Neural crest cell (in vitro differentiated cells): ENCODE measurements around the gene SLC7A7. TPM values are rescaled to one million over a fixed set of nuclear protein-coding genes. Genes with fewer than 3 reads are reported as not detected.
"Not testable (repeated sequence)": the region's sequence is repeated elsewhere in the genome, so short reads cannot be mapped to it uniquely, and the experiment has no call there.

Experiments used
- DNase-seq: peaks from one replicate; pipeline ENCODE4 v3.0.0; 2021; ENCODE audit warnings: low read depth, mixed read lengths, low spot score
- H3K27ac Mint-ChIP-seq: one replicate; pipeline ENCODE4 v1.8.0; 2021; ENCODE audit warnings: mild to moderate bottlenecking, mixed read lengths; ENCODE audit not compliant: unreplicated experiment
- H3K27me3 Mint-ChIP-seq: 2 replicates; pipeline ENCODE4 v1.8.0; 2021; ENCODE audit warnings: low read depth, mild to moderate bottlenecking, mixed read lengths
- H3K36me3 Mint-ChIP-seq: 2 replicates; pipeline ENCODE4 v1.8.0; 2021; ENCODE audit warnings: low read depth, mild to moderate bottlenecking, mixed read lengths
- H3K4me1 Mint-ChIP-seq: 2 replicates; pipeline ENCODE4 v1.8.0; 2021; ENCODE audit warnings: mixed read lengths
- H3K4me3 Mint-ChIP-seq: one replicate; pipeline ENCODE4 v1.8.0; 2021; ENCODE audit warnings: mild to moderate bottlenecking, mixed read lengths
- H3K9me3 Mint-ChIP-seq: 2 replicates; pipeline ENCODE4 v1.8.0; 2021; ENCODE audit warnings: mixed read lengths
- CTCF ChIP-seq: fragments of 200-600 bp; sonication (generic); conservative IDR thresholded peaks from 2 replicates; pipeline ENCODE4 v1.5.0; 2021; ENCODE audit warnings: antibody characterized with exemption, mild to moderate bottlenecking
- total RNA-seq: library from RNA; stranded (reverse); gene quantifications from 2 replicates; pipeline ENCODE4 v1.2.1, GENCODE V29; 2021

The SLC7A7 gene
- total RNA-seq, 1 donor from 2014 or later = 0.54 TPM

- DNase-seq = peak; percentile 84
- Mint-ChIP-seq H3K4me1 (peaks cover 34% of the 10 kb centered on the region), H3K9me3 (peaks cover 5% of the 10 kb centered on the region), H3K4me3 (peak within 1 kb of the TSS; percentile 87), H3K36me3 (peaks cover 30% of the 10 kb centered on the region), H3K27ac (peak within 1 kb of the TSS; percentile 89), H3K27me3 (no peaks in the 10 kb centered on the region)
- no peak for TF ChIP-seq CTCF
Measured at GRCh38 chr14:22766457-22767322, 48.5 kb downstream of the SLC7A7 start, which contains the start of gene OXA1L. Gene OXA1L (plus strand): TSS chr14:22766688. CDS start chr14:22766702, 14 bp downstream.

- no peak for TF ChIP-seq CTCF
- peaks cover 9% of the 10 kb centered on the region for H3K9me3 Mint-ChIP-seq
- peaks cover 33% of the 10 kb centered on the region for H3K4me1 Mint-ChIP-seq
- no peak overlapping the region for H3K27ac Mint-ChIP-seq
- H3K27me3 Mint-ChIP-seq = no peaks in the 10 kb centered on the region
- peaks cover 24% of the 10 kb centered on the region for H3K36me3 Mint-ChIP-seq
- no peak for DNase-seq
- peak overlapping the region; percentile 87 for H3K4me3 Mint-ChIP-seq
Measured at GRCh38 chr14:22764382-22764781, 50.9 kb downstream of the SLC7A7 start.

- Mint-ChIP-seq H3K9me3 (peaks cover 9% of the 10 kb centered on the region), H3K36me3 (peaks cover 23% of the 10 kb centered on the region), H3K27me3 (no peaks in the 10 kb centered on the region), H3K27ac (no peak overlapping the region), H3K4me1 (peaks cover 13% of the 10 kb centered on the region), H3K4me3 (no peak overlapping the region)
- TF ChIP-seq CTCF = no peak
- DNase-seq = no peak
Measured at GRCh38 chr14:22761734-22762133, 53.5 kb downstream of the SLC7A7 start.

DNA sequence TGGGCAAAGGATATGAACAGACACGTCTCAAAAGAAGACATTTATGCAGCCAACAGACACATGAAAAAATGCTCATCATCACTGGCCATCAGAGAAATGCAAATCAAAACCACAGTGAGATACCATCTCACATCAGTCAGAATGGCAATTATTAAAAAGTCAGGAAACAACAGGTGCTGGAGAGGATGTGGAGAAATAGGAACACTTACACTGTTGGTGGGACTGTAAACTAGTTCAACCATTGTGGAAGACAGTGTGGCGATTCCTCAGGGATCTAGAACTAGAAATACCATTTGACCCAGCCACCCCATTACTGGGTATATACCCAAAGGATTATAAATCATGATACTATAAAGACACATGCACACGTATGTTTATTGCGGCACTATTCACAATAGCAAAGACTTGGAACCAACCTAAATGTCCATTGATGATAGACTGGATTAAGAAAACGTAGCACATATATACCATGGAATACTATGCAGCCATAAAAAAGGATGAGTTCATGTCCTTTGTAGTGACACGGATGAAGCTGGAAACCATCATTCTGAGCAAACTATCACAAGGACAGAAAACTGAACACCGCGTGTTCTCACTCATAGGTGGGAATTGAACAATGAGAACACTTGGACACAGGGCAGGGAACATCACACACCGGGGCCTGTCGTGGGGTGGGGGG lies 57.1 kb downstream of the SLC7A7 start:
- not testable (repeated sequence) for DNase-seq, H3K27ac Mint-ChIP-seq, H3K4me1 Mint-ChIP-seq, H3K4me3 Mint-ChIP-seq, H3K27me3 Mint-ChIP-seq, H3K9me3 Mint-ChIP-seq
- peaks cover 19% of the 10 kb centered on the region for H3K36me3 Mint-ChIP-seq

GRCh38 chr14:22753586-22753985 lies 61.6 kb downstream of the SLC7A7 start:
- Mint-ChIP-seq H3K27ac (no peak overlapping the region), H3K27me3 (peaks cover 3% of the 10 kb centered on the region), H3K9me3 (no peaks in the 10 kb centered on the region), H3K4me1 (peaks cover 1% of the 10 kb centered on the region), H3K36me3 (no peaks in the 10 kb centered on the region), H3K4me3 (no peak overlapping the region)
- no peak for TF ChIP-seq CTCF
- no peak for DNase-seq

DNA sequence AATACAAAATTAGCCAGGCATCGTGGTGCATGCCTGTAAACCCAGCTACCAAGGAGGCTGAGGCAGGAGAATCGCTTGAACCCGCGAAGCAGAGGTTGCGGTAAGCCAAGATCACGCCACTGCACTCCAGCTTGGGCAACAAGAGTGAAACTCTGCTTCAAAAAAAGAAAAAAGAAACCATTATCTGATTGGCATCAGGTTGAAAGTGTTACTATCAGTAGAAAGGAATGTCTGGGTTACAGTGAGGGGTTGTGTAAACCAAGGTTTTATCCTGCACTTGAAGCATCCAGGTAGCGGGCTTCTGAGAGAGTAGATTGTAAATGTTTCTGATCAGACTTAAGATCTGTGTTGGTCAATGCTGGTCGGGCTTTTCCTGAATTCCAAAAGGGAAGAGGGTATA lies 62.8 kb downstream of the SLC7A7 start:
- H3K27ac Mint-ChIP-seq = no peak overlapping the region
- H3K9me3 Mint-ChIP-seq = no peaks in the 10 kb centered on the region

More for the DNA sequence above, 62.8 kb downstream of the SLC7A7 start:
- Mint-ChIP-seq H3K27me3 (peaks cover 3% of the 10 kb centered on the region), H3K4me3 (no peak overlapping the region), H3K36me3 (no peaks in the 10 kb centered on the region), H3K4me1 (peaks cover 6% of the 10 kb centered on the region)
- no peak for DNase-seq
- TF ChIP-seq CTCF = no peak
